Left kidney (tissue), 2 donors: ENCODE results near the gene TINCR. TPM values are rescaled to one million over a fixed set of nuclear protein-coding genes. Genes with fewer than 3 reads are reported as not detected.
"Not testable (repeated sequence)": the region's sequence is repeated elsewhere in the genome, so short reads cannot be mapped to it uniquely, and the experiment has no call there.

Experiments used
- DNase-seq: peaks from one replicate; pipeline ENCODE4 v3.0.0-alpha.2; 2013
- polyA plus RNA-seq: library from polyadenylated mRNA; unstranded; fragments of 120-200 nt; gene quantifications from one replicate; pipeline ENCODE4 v1.2.1, GENCODE V29; 2013; ENCODE audit not compliant: insufficient read length

TINCR gene
- polyA plus RNA-seq, 1 donor = 0.63 TPM

- DNase-seq = no peak
Measured at GRCh38 chr19:5560156-5560555, 7.6 kb downstream of the TINCR start.

GRCh38 chr19:5559804-5560133 is 8.0 kb downstream of the TINCR start:
- no peak for DNase-seq

- DNase-seq = no peak
Measured at GRCh38 chr19:5558101-5558621, 9.6 kb downstream of the TINCR start.

- no peak for DNase-seq
Measured at GRCh38 chr19:5557691-5558090, 10.1 kb downstream of the TINCR start.

GRCh38 chr19:5554828-5555227 is 12.9 kb downstream of the TINCR start:
- no peak for DNase-seq

GRCh38 chr19:5553892-5554291 is 13.9 kb downstream of the TINCR start:
- DNase-seq = no peak

GRCh38 chr19:5547881-5548280 is 19.9 kb downstream of the TINCR start:
- no peak for DNase-seq

- no peak for DNase-seq
Measured at GRCh38 chr19:5545984-5546383, 21.8 kb downstream of the TINCR start.

- DNase-seq = no peak
Measured at GRCh38 chr19:5545051-5545450, 22.7 kb downstream of the TINCR start.

- DNase-seq = no peak
Measured at GRCh38 chr19:5542665-5543064, 25.1 kb downstream of the TINCR start.

- no peak for DNase-seq
Measured at GRCh38 chr19:5541456-5541855, 26.3 kb downstream of the TINCR start.

GRCh38 chr19:5540208-5540607 is 27.5 kb downstream of the TINCR start:
- no peak for DNase-seq

- no peak for DNase-seq
Measured at GRCh38 chr19:5537870-5538269, 29.9 kb downstream of the TINCR start.

- DNase-seq = not testable (repeated sequence)
Measured at GRCh38 chr19:5536982-5537579, 30.7 kb downstream of the TINCR start.

- DNase-seq = peak; percentile 74
Measured at GRCh38 chr19:5536337-5536894, 31.3 kb downstream of the TINCR start.

GRCh38 chr19:5534787-5535586 is 32.8 kb downstream of the TINCR start:
- DNase-seq = no peak

GRCh38 chr19:5533257-5533656 is 34.5 kb downstream of the TINCR start:
- DNase-seq = no peak

- DNase-seq = no peak
Measured at GRCh38 chr19:5530701-5531100, 37.1 kb downstream of the TINCR start.

GRCh38 chr19:5526691-5527090 is 41.1 kb downstream of the TINCR start:
- DNase-seq = no peak

GRCh38 chr19:5524081-5524480 is 43.7 kb downstream of the TINCR start:
- no peak for DNase-seq

GRCh38 chr19:5522106-5522505 is 45.6 kb downstream of the TINCR start:
- DNase-seq = no peak

GRCh38 chr19:5520501-5520900 is 47.3 kb downstream of the TINCR start:
- no peak for DNase-seq

GRCh38 chr19:5519076-5519475 is 48.7 kb downstream of the TINCR start:
- no peak for DNase-seq

GRCh38 chr19:5515737-5516136 is 52.0 kb downstream of the TINCR start:
- no peak for DNase-seq
